Glomerular visceral epithelial cell (primary cell): ENCODE measurements around the gene PTHLH.

Experiments used
- DNase-seq: peaks from one replicate; pipeline ENCODE4 v3.0.0-alpha.2; 2016; ENCODE audit errors: extremely low spot score

PTHLH gene

DNA sequence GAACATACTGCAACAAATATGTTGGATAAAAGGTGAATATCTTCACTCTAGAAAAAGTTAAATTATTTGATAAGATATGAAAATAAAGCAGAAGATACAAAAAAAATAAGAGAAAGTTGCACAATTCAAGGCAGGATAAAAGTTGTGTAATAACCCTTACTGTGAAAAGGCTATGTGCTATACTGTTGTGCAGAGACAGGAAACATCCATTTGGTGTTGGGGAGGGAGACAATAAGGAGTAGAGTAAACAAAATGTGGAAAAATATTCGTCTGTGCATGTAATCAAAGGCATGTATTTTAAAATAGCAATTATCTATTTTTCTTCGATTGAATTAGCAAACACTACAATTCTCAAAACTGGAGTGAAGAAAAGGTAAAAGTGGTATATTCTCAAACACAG, 34.8 kb downstream of the PTHLH start:
- no peak for DNase-seq

DNA sequence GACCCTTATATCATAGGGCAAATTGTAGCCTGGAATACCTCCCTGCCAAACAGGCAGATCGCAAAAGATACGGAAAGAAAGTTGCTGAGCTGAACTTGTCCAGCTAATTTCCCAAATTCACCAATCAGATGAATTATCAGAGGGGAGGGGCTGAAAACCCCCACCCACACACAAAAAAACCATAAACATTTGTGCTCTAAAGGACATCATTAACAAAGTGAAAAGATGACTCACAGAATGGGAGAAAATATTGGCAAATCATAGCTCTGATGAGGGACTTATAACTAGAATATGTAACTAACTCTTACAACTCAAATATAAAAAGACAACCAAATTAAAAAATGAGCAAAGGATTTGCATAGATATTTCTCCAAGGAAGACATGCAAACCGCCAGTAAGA, 36.3 kb downstream of the PTHLH start:
- DNase-seq: no peak

DNA sequence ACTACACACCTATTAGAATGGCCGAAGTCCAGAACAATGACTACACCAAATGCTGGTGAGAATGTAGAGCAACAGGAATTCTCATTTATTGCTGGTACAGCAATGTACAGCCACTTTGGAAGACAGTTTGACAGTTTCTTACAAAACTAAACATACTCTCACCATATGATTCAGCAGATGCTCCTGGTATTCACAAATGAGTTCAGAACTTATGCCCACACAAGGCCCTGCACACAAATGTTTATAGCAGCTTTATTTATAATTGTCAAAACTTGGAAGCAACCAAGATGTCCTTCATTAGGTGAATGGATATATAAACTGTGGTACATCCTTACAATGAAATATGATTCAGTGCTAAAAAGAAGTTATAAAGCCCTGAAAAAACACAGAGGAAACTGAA, 38.3 kb downstream of the PTHLH start:
- DNase-seq: no peak

DNA sequence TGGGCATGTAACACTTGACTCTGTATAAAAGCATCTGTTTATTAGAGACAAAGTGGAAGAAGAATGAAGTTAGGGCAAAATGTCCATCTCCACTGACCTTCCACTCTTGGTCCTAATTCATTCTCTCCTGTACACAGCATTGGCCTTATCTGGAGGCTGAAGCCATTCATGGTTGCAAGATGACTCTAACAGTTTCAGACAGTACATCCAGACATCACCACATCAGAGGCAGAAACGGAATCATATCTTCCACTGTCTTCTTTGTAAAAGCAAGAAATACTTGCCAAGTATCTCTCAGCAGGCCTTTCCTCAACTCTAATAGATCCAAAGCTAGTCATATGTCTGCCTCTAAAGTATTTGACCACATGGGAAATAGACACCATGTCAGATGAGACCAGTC, 41.1 kb downstream of the PTHLH start:
- no peak for DNase-seq

DNA sequence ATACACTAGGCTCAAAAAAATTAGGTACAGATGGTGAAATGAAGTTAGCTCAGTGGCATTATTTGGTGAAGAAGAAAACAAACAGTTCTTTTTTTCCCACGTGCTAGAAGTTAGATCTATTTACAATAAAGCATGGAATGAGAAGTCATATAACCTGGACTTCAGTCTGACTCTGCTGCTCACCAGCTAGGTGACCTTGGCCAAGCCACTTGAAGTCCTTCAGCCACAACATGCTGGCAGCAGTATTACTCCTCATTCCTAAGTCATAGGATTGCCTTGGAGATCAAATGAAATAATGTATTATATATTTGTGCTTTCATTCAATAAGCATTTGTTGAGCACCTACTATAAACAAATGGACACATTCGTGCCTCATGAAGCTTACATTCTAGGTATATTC, 45.2 kb downstream of the PTHLH start:
- no peak for DNase-seq

DNA sequence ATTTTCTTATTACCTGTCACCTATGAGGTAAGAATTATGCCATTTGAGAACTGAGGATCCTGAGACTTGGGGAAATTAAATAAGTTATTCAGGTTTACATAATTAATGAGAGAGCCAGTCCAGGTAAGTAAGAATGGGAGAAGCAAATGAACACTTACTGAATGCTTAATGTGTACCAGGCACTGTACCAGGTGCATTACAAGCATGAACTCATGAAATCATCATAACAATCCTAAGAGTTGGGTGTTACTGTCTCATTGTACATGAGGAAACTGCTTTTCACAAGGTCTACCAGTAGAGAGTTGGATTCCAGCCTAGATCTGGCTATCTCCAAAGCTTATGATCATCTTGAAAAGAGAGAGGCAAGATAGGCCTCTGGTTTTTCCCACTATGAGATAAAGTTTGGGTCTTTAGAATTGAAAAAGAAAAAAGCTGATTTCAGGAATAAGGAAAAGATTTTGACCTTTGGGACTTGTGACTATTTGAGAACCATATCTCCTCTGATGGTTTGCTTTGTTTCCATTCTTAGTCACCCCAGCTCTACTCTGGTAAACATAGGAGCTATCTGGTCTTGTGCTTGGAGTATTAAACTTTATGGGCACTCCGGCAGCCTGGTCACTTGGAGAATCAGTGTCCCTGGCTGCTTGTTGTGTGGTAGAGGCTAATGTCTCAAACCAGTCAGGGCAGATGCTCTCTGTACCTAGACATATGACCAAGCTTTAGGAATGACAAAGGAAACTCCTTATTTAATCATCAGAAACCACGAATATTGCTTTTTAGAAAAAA, 48.0 kb downstream of the PTHLH start:
- no peak for DNase-seq

DNA sequence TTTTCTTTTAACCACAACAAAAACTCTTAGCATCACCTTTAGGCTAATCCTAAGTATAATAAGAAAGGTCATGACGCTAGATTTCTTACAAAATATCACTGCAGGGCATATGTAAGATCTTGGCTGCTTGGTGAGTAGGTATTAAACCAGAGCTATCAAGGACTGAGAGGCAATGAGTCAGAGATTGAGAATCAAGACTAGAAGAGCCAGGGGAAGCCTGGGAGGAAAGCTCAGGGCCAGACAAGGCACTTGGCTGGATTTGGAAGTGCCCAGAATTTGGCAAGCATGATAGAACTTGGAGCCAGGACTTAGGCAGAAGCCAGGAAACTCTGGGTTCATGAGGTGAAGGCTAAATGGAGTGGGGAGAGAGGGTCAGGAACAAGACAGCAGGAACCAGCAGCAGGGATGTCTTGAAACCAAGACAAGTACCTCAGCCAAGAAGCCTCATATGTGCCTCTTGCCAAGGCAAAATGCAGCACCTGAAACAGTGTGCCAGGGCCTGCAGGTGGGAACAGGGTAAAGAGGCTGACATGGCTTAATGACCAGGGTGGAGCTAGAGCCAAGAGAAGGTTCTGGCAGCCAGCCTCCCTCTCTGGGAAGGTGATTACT, 49.9 kb downstream of the PTHLH start:
- no peak for DNase-seq

DNA sequence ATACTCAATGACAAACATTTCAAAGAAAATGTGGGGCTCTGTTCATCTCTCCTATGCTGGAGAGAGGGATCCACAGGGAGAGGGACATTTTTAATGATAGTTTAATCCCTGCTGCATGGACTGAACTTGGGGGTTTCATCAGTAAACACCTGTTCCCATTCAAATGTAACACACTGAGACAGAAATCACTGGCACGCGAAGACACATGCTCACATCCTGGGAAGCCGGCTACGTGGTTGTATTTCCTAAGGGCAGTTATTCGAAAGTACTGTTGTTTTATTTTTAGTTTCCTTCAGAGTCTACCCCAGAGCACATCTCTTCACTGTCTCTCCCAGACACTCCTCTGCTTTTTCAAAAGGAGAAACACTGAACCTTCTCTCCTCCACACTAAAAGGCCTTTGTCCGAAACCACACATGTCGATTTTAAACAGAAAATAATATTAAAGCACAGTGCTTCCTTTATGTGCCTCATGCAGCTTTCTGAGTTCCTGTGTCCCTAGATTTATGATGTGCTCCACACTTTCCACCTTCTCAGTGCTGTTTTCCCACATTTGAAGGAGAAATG, 52.8 kb downstream of the PTHLH start:
- no peak for DNase-seq

DNA sequence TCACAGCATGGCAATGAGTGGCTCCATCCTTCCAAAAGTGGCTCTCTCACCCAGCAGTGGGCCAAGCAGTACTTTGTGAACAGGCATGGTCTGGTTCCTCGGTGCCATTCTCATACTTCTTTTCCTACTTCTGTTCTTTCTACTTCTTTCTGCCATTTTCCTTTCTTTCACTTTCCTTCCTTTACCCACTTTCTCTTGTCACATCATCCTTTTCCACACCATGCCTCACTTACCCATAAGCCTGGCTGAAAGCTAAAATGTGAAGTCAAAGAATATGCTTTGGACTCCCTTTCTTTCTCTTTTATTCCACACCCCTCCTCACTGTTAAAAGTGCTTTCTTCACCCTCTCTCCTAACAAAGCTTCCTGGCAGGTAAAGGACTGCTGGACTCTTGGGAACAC, 57.0 kb downstream of the PTHLH start:
- DNase-seq: no peak

DNA sequence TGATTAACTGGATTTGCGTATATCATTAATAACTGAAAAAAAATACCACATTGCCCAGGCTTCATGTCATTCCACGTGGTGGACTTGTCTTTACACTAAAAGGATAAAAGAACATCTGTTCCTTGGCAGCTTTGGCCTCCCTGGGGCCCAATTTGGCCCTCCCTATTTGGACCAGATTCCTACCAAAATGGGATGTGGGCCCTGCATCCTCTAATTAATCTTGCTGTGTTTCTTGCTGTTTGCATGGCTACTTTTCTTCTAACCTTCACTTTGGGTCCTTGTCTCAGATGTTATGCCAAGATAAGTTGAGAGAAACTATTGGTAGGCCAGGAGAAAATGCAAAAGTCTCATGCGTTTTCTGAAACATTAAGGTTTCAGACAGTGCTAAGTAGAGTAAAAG, 57.5 kb downstream of the PTHLH start:
- no peak for DNase-seq

DNA sequence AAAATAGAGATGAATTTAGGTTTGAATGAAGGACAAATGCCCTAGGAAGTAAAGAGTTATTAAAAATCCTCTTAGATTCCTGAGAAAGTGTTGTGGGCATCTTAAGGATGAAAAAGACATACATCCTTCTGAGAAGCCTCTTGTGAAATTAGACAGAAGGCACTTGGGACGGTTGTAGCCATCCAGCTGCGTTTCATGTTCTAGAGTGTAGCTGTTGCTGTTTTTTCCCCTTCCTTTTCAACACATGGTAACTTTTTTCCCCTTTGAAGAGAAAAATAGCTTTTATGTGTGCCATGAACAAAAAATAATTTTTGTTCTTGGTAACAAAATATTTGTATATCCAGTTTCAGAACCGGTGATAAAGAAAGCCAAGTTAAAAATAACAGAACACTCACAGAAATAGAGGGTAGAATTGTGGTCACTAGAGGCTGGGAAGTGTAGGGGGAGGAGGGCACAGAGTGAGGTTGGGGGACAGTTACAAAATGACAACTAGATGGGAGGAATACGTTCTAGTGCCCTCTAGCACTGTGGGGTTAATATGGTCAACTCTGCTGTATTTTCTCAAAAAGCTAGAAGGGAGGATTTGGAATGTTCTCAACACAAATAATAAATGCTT, 58.4 kb downstream of the PTHLH start:
- no peak for DNase-seq

DNA sequence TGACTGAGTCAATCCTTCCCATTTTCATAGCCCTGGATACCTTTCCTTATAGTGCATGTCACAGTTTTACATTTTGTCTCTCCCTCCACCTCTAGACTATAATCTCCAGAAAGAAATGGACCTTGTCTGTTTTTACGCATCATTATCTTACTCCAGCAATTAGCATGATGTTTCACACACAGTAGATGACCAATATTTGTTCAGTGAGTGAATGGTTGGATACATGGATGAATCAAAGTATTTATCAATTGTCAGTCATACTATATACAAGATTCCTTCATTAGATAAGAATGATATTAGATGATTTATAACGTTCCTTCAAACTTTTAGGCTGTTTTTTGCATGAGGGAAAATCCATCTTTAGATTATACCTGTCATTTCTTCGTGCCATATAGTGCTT, 61.1 kb downstream of the PTHLH start:
- no peak for DNase-seq
